GM19455 (cell line): Measurements from ENCODE around the gene CTAG1A.
"Not testable (repeated sequence)": the region's sequence is repeated elsewhere in the genome, so short reads cannot be mapped to it uniquely, and the experiment has no call there.

ENCODE experiments used
- ATAC-seq: cut with Tn5 transposase; IDR thresholded peaks from one replicate; pipeline ENCODE4 v1.9.1; 2021; ENCODE audit not compliant: unreplicated experiment

CTAG1A gene

GRCh38 chrX:154570361-154570760, 14.6 kb upstream of the CTAG1A start:
- ATAC-seq, result not testable (repeated sequence)

- not testable (repeated sequence) for ATAC-seq
Observed at GRCh38 chrX:154573061-154573460, 11.9 kb upstream of the CTAG1A start.

DNA sequence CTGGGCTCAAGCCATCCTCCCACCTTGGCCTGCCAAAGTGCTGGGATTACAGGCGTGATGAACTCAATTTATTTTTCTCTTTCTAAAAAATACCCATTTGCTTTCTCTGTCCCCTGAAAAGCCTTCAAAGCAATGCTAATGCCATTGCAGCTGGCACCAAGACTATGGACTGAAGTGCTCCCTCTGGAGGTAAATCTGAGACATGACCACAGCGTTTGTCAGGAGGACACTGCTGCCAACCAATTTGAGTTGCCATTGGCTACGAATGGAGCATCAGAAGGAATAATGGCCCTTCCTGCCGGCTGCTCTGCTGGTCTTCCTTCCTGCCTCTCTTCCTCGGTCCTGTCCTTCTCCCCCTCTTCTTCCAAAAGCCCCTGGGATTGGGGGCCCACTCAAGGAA, 9.9 kb upstream of the CTAG1A start:
- not testable (repeated sequence) for ATAC-seq

DNA sequence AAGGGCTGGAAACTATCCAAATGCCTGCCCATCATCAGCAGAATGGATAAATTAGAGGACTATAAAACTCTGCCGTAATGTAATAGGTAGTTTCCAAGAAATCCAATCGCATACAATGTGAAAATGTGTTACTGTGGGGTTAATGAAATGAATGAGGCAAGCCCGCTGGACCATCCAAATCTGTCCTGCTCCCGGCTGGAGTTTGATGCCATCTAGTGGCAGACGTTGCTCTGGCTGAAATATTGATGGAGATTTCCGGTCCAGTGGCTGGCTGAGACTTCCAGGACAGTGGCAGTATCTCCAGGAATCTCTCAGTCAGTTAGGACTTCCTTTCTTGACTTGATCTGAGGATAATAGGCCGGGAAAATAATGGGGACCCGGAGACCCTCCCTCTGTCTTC, 1.9 kb upstream of the CTAG1A start:
- not testable (repeated sequence) for ATAC-seq

DNA sequence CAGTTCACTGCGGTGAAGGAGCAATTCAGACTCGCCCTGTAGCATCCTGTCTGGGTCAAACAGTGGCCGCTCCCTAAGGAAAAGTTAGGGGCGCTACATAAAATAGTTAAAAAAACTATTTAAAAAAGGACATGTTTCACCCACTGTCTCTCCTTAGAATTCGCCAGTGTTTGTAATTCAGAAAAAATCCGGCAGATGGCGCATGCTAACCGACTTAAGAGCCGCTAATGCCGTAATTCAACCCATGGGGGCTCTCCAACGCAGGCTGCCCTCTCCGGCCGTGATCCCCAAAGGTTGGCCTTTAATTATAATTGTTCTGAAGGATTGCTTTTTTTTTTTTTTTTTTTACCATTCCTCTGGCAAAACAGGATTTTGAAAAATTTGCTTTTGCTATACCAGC, 5.5 kb downstream of the CTAG1A start:
- not testable (repeated sequence) for ATAC-seq

- no peak for ATAC-seq
Observed at GRCh38 chrX:154592505-154592904, 7.6 kb downstream of the CTAG1A start.

- no peak for ATAC-seq
Observed at GRCh38 chrX:154593201-154593600, 8.3 kb downstream of the CTAG1A start.

- ATAC-seq, result no peak
Observed at GRCh38 chrX:154594491-154594890, 9.6 kb downstream of the CTAG1A start.

GRCh38 chrX:154595559-154596249, 10.8 kb downstream of the CTAG1A start:
- no peak for ATAC-seq

DNA sequence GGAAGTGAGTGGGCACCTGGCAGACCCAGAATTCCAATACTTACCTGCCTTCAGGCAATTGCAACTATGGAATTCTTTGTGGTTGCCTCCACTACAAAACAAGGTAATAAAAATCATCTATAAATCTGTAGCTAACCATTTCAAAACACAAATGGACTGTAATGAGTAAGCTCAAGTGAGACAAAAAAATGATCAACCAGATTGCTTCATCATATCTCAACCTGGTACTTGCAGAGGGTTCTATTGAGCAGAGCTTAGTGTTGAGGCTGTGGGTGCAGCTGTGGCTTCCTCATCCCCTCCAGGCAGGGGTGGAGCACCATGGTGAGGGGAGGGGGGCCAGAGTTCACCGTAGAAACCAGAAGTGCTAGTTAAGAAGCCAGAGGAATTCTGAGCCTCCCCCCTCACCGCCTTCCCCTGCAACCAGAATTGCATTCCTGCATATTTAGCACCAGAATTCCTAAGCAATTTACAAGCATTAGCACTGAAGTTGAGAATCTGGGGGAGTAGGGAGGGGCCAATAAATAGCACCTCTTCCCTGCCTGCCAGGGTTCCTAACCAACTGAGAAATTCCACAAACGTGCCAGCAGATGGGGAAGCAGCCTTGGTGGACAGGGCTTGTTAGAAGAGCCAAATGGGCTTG, 11.5 kb downstream of the CTAG1A start:
- no peak for ATAC-seq

DNA sequence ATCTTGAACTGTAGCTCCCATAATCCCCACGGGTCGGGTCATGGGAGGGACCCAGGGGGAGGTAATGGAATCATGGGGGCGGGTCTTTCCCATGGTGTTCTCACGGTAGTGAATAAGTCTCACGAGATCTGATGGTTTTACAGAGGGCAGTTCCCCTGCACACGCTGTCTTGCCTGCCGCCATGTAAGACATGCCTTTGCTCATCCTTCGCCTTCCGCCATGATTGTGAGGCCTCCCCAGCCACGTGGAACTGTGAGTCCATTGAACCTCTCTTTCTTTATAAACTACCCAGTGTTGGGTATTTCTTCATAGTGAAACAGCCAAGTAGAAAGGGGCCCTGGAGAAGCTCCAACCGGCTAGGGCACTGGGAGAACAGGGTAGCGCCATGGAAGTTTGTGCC, 12.3 kb downstream of the CTAG1A start:
- no peak for ATAC-seq

GRCh38 chrX:154598656-154599055, 13.7 kb downstream of the CTAG1A start:
- no peak for ATAC-seq

GRCh38 chrX:154599531-154599930, 14.6 kb downstream of the CTAG1A start:
- ATAC-seq, result no peak

- ATAC-seq, result no peak
Observed at GRCh38 chrX:154600759-154601374, 15.9 kb downstream of the CTAG1A start.

GRCh38 chrX:154602226-154602625, 17.3 kb downstream of the CTAG1A start:
- no peak for ATAC-seq

- ATAC-seq, result no peak
Observed at GRCh38 chrX:154602766-154603437, 18.0 kb downstream of the CTAG1A start.

DNA sequence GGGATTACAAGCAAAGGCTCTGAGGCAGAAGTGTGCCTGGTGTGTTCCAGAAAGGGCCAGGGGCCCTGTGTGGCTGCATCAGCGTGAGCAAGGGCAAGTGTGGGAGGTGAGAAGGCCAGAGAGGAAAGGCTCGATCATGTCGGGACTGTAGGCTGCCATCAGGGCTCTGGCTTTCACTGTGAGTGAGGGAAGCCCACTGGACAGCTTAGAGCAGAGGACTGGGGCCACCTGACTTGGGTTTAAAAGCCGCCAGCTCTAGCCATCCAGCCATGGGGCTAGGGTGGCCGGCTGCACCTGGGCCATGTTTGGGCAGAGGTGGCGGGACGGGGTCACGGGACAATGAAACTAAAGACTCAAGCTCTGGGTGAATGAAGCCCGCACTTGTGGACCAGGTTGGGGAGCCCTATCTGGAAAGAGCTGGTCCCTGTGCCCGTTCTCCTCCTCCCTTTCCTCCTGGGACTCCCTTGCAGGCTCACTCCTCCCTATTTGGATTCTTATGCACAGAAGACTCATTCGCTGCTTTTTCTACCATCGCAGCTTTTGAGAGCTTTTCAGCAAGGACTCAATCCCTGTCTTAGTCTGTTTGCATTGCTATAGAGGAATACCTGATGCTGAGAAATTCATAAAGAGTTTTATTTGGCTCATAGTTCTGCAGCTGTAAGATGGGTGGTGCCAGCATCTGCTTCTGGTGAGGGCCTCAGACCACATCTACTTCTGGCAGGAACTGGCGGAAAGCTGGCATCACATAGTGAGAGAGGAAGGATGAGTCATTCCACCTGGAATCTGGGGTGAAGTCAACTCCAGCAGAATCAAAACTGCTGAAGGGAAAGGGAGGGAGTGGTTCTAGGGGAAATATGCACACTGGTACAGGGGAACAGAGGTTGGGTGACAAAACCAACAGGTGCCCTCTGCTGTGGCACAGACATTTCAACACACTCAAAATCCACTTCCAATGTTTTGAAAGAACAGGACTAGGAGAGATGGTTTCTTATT, 18.8 kb downstream of the CTAG1A start:
- no peak for ATAC-seq

DNA sequence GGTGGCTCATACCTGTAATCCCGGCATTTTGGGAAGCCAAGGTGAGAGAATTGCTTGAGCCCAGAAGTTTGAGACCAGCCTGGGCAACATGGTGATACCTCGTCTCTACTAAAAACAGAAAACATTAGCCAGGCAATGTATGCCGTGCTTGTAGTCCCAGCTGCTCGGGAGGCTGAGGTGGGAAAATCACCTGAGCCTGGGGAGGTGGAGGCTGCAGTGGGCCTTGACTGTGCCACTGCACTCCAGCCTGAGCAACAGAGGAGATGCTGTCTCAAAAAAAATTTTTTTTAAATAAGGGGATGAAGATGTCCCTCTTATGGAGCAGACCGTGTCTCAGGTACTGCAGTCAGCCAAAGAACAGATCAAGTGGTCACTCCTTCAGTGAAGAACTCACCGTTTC, 20.6 kb downstream of the CTAG1A start:
- no peak for ATAC-seq

GRCh38 chrX:154607370-154607769, 22.4 kb downstream of the CTAG1A start:
- ATAC-seq, result no peak

GRCh38 chrX:154607976-154608375, 23.0 kb downstream of the CTAG1A start:
- ATAC-seq, result not testable (repeated sequence)

- ATAC-seq, result not testable (repeated sequence)
Observed at GRCh38 chrX:154608823-154609222, 23.9 kb downstream of the CTAG1A start.
